ENCODE results near the gene SLC16A13.

Gene SLC16A13

DNA sequence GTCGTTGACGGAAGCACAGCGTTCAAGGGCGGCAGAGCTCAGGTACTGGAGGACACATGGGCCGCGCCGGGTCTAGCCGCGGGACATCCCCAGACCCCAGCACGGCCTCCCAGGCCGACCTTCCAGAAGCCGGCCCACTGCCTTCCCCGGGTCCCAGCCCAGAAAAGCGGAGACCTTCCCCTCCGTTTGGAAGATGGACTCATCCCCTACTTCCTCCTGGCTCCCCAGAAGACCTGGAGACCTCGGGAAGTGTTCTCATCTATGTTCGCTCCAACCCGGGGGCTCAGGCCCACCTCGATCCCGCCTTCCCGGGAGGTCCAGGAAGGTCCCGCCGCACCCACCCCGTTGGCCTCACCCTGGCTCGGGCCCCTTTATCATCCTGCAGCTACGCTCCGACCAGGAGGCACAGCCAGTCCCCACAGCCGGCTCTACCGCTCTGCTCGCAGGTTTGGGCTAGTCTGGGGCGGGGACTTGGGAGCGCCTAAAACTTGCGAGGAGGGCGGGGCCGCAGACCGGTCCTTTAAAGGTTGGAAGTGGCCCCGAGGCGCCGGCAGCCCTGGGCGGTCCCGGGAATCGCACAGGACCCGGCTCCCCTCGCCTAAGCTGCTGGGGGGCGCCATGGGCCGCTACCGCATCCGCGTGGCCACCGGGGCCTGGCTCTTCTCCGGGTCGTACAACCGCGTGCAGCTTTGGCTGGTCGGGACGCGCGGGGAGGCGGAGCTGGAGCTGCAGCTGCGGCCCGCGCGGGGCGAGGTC lies 40.1 kb upstream of the SLC16A13 start, which contains the start of gene ALOX12:
ALOX12 (plus strand) TSS at position 550 of the 756 bp plus-strand sequence; CDS start at position 619, 69 bp downstream.
- POLR2A ChIA-PET = no interaction called here
- 0 out of 2 replicates have a peak within 1 kb of the TSS, but pooled peaks have one; percentile 23 for H3K4me3 ChIP-seq (ENCODE audit: low read depth, low read length)
- TF ChIP-seq, protein P1, sequence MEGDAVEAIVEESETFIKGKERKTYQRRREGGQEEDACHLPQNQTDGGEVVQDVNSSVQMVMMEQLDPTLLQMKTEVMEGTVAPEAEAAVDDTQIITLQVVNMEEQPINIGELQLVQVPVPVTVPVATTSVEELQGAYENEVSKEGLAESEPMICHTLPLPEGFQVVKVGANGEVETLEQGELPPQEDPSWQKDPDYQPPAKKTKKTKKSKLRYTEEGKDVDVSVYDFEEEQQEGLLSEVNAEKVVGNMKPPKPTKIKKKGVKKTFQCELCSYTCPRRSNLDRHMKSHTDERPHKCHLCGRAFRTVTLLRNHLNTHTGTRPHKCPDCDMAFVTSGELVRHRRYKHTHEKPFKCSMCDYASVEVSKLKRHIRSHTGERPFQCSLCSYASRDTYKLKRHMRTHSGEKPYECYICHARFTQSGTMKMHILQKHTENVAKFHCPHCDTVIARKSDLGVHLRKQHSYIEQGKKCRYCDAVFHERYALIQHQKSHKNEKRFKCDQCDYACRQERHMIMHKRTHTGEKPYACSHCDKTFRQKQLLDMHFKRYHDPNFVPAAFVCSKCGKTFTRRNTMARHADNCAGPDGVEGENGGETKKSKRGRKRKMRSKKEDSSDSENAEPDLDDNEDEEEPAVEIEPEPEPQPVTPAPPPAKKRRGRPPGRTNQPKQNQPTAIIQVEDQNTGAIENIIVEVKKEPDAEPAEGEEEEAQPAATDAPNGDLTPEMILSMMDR (IDR thresholded peaks at IDR 0.05; ENCODE audit: insufficient read depth, low read length, missing control alignments) = no peak
- CTCF ChIA-PET = interaction anchor here (1.0 to 3.4 kb wide), 7 partner anchors 9 to 152 kb away, joined by 3 to 18 read pairs (median 3); no protein-coding TSS in a partner anchor
- no peak for DNase-seq (ENCODE audit: low read depth, low spot score)

DNA sequence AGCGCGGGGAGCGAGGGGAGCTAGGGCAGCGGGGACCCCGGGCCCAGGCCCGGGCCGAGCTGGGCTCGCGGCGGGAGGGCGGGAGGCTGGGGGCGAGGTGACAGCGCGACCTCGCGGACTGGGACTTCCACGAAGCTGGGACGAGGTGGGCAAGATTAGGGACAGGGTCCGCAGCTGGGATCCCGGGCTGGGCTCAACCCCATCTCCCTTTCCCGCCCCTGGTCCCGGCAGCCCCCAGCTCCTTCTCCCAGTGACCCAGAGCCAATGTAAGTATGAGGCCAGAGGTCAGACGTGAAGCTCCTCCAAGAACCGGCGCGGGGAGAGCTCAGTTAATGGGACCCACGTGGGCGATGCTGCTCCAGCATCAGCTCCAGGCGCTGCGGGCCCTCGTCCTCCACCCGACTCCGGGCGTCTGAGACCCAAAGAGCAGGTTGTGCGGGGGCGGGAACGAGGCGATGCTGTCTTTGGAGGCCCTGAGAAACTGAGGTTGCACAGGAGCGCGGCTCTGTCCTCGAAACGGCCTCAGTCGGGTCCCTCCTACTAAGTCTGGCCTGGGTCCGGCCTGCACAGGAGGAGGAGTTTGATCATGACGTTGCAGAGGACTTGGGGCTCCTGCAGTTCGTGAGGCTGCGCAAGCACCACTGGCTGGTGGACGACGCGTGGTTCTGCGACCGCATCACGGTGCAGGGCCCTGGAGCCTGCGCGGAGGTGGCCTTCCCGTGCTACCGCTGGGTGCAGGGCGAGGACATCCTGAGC lies 39.4 kb upstream of the SLC16A13 start:
- no peak overlapping the region for H3K4me3 ChIP-seq (ENCODE audit: low read depth, low read length)
- TF ChIP-seq, protein P1 (IDR thresholded peaks at IDR 0.05; ENCODE audit: insufficient read depth, low read length, missing control alignments) = no peak
- POLR2A ChIA-PET = no interaction called here
- CTCF ChIA-PET = interaction anchor here (1.0 to 3.4 kb wide), 6 partner anchors 8 to 153 kb away, joined by 3 to 18 read pairs (median 6); no protein-coding TSS in a partner anchor
- DNase-seq (ENCODE audit: low read depth, low spot score) = no peak

DNA sequence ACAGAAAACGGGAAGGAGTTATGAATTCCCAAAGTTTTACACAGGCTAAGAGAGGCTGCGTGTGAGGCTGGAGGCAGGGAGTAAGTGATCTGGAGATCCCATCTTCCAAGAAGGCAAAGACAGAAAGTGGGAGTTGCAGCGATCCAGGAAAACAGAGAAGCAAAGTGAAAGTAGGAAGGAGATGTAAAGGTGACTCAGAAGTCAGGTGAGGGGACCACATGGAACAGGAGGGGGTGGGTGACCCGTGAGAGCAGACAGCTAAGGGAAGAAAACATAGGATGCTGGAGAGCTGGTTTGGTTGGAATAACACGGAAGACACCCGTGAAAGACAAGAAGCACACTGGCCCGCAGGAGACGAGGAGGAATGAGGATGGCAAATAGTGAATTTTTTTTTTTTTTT lies 38.6 kb upstream of the SLC16A13 start:
- no peak overlapping the region for H3K4me3 ChIP-seq (ENCODE audit: low read depth, low read length)
- no peak for DNase-seq (ENCODE audit: low read depth, low spot score)
- ChIA-PET POLR2A (no interaction called here), CTCF (interaction anchor here (0.6 to 2.1 kb wide), 2 partner anchors 83 to 128 kb away, joined by 3 to 8 read pairs; no protein-coding TSS in a partner anchor)
- TF ChIP-seq, protein P1 (IDR thresholded peaks at IDR 0.05; ENCODE audit: insufficient read depth, low read length, missing control alignments) = no peak

DNA sequence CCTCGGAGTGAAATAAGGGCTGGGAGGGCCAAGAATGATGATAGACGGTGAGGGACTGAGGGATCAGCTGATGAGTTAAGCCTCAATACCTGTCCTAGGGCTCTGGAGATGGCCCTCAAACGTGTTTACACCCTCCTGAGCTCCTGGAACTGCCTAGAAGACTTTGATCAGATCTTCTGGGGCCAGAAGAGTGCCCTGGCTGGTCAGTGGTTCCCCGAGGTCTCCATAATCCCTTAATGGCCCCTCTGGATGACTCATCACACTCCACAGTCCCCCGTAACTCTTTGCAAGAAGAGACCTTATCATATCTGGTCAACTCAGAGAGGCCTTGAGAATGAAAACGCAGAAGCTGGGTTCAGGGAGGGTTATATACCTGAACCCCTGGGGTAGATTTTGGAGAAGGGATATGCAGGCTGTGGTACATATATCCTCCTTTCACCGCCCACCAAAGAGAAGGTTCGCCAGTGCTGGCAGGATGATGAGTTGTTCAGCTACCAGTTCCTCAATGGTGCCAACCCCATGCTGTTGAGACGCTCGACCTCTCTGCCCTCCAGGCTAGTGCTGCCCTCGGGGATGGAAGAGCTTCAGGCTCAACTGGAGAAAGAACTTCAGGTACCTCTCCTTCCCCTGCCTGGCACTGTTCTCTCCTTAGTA lies 36.8 kb upstream of the SLC16A13 start:
- no peak for DNase-seq (ENCODE audit: low read depth, low spot score)
- POLR2A ChIA-PET = no interaction called here
- H3K4me3 ChIP-seq (ENCODE audit: low read depth, low read length) = no peak overlapping the region
- TF ChIP-seq, protein P1 (IDR thresholded peaks at IDR 0.05; ENCODE audit: insufficient read depth, low read length, missing control alignments) = no peak
- CTCF ChIA-PET = interaction anchor here (0.8 to 14.9 kb wide), 5 partner anchors 9 to 90 kb away, joined by 3 to 189 read pairs (median 7); no protein-coding TSS in a partner anchor

DNA sequence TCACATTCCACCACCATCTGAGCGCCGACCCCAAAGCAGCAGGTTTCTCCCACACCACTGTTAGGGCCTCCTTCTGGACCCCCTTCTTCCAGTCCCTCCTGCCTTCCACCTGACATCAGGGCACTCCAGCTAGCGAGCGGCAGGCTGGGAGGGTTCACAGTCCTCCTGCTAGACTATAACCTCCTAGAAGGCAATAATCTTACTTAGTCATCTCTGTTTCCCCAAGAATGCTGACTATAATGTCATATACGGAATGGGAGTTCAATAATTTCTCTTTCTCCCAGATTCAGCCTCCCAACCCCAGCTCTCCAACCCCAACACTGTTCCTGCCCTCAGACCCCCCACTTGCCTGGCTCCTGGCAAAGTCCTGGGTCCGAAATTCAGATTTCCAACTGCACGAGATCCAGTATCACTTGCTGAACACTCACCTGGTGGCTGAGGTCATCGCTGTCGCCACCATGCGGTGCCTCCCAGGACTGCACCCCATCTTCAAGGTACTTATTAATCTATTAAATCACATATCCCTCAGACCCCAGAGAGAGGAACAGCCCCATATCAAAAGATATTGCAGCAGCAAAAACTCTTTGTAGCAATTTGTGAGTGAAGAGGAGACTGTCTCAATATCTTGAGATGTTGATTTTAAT lies 34.4 kb upstream of the SLC16A13 start:
- no peak for DNase-seq (ENCODE audit: low read depth, low spot score)
- TF ChIP-seq, protein P1 (IDR thresholded peaks at IDR 0.05; ENCODE audit: insufficient read depth, low read length, missing control alignments) = peak; percentile 53
- H3K4me3 ChIP-seq (ENCODE audit: low read depth, low read length) = no peak overlapping the region
- CTCF ChIA-PET = interaction anchor here (1.0 to 14.9 kb wide), 10 partner anchors 8 to 334 kb away, joined by 3 to 301 read pairs (median 16); partner anchors contain the start of genes BCL6B and RNASEK
- POLR2A ChIA-PET = no interaction called here

Data from AG04449 (cell line).